ENCODE measurements around the gene ROGDI.

GRCh38 chr16:4790871-4791270 lies 11.6 kb downstream of the ROGDI start:
- TF ChIP-seq CTCF (IDR thresholded peaks at IDR 0.05; ENCODE audit: low read depth, low read length) = no peak
- no peak for TF ChIP-seq POLR2A (IDR thresholded peaks at IDR 0.05; ENCODE audit: extremely low read depth, insufficient read length)
- TF ChIP-seq MYC (IDR thresholded peaks at IDR 0.05; ENCODE audit: low read depth, low read length) = no peak
- no peak for TF ChIP-seq MAX (IDR thresholded peaks at IDR 0.05; ENCODE audit: low read depth, low read length)
